ENCODE measurements around the gene YES1.

- TF ChIP-seq CTCF (IDR thresholded peaks at IDR 0.05; ENCODE audit: low read depth, low read length) (no peak), EZH2phosphoT487 (IDR thresholded peaks at IDR 0.05; ENCODE audit: low read depth) (no peak)
These were observed 88.4 kb downstream of the YES1 start for GRCh38 chr18:723541-724080.

All from OCI-LY3 (cell line).